Measurements from ENCODE around the gene PPT2. TPM values are rescaled to one million over a fixed set of nuclear protein-coding genes. Genes with fewer than 3 reads are reported as not detected.
A peak's percentile ranks its signal among the peaks of the same experiment; 100 is the strongest.

The PPT2 gene
- total and polyA plus RNA-seq, 2 of the 13 experiments (the other 11 are each of a cell fraction or from before 2014, with no cell fraction given): 39.2 to 61.8 TPM

DNA sequence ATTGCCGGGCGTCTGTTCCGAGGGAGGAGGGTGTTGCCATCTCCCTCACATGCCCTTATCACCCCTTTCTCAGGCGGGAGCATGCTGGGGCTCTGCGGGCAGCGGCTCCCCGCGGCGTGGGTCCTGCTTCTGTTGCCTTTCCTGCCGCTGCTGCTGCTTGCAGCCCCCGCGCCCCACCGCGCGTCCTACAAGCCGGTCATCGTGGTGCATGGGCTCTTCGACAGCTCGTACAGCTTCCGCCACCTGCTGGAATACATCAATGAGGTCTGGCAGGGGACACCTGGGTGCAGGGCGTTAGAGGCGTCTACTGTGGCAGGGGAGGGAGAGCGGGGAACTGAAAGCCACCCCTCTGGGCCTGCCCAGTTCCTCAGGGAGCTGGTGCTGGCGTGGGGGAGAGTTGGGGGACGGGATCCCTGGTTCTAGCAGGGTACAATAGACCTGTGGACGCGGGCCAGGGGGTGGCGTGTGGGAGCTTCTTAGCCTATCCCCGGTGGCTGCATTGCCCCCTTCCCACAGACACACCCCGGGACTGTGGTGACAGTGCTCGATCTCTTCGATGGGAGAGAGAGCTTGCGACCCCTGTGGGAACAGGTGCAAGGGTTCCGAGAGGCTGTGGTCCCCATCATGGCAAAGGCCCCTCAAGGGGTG lies 697 bp downstream of the PPT2 start (continued):
- TF ChIP-seq, protein P1, sequence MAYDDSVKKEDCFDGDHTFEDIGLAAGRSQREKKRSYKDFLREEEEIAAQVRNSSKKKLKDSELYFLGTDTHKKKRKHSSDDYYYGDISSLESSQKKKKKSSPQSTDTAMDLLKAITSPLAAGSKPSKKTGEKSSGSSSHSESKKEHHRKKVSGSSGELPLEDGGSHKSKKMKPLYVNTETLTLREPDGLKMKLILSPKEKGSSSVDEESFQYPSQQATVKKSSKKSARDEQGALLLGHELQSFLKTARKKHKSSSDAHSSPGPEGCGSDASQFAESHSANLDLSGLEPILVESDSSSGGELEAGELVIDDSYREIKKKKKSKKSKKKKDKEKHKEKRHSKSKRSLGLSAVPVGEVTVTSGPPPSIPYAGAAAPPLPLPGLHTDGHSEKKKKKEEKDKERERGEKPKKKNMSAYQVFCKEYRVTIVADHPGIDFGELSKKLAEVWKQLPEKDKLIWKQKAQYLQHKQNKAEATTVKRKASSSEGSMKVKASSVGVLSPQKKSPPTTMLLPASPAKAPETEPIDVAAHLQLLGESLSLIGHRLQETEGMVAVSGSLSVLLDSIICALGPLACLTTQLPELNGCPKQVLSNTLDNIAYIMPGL (CRISPR knock-in tag; IDR thresholded peaks at IDR 0.05; ENCODE audit: borderline replicate concordance in 1 of 2, low read depth in 1 of 2): peak; percentile 82 to 97

DNA sequence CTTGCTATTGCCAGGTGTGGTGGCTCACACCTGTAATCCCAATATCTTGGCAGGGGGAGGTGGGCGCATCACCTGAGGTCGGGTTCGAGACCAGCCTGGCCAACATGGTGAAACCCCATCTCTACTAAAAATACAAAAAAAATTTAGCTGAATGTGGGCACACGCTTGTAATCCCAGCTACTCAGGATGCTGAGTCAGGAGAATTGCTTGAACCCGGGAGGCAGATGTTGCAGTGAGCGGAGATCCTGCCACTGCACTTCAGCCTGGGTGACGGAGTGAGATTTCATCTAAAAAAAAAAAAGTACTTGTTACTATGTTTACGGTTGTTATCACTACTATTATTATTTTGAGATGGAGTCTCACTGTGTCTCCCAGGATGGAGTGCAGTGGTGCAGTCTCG lies 3.0 kb downstream of the PPT2 start:
- in situ Hi-C loops (cut with HindIII; ENCODE audit: extremely low pct_ligation_motif_present, low pct_unique_long_range_greater_than_20kb) (no loop called here), intact Hi-C loops (cut with micrococcal nuclease; ENCODE audit: unreplicated experiment) (no loop called here)
- no TSS peak for BruUV-seq (replicated peaks)
- no peak overlapping the region for H3K4me3 ChIP-seq (replicated peaks in 1 of 3; ENCODE audit: insufficient read depth in 1 of 3, low read depth in 2 of 3, low read length in 3 of 3)
- CTCF ChIA-PET (ENCODE audit: low intra/inter-chr PET ratio, low total read pairs): no interaction called here
- TF ChIP-seq REXO4 (CRISPR knock-in tag; IDR thresholded peaks at IDR 0.05; ENCODE audit: borderline replicate concordance) (no peak), MAFF (IDR thresholded peaks at IDR 0.05; ENCODE audit: low read depth, low read length) (peak; percentile 79), RELA (CRISPR knock-in tag; IDR thresholded peaks at IDR 0.05) (no peak), CREM (IDR thresholded peaks at IDR 0.05) (no peak), CREM (CRISPR knock-in tag; IDR thresholded peaks at IDR 0.05) (no peak), NFRKB (IDR thresholded peaks at IDR 0.05) (no peak), ZNF569 (CRISPR knock-in tag; IDR thresholded peaks at IDR 0.05; ENCODE audit: borderline replicate concordance) (no peak), MAFK (conservative IDR thresholded peaks at IDR 0.05 in 1 of 2, IDR thresholded peaks at IDR 0.05 in 1 of 2; ENCODE audit: low read length in 2 of 2) (peak; percentile 75 to 86), ZFP36 (IDR thresholded peaks at IDR 0.05; ENCODE audit: borderline replicate concordance, low read depth, low read length, partially characterized antibody) (no peak), ZNF660 (CRISPR knock-in tag; IDR thresholded peaks at IDR 0.05; ENCODE audit: borderline replicate concordance, low read depth) (no peak)
- H3K4me1 ChIP-seq (ENCODE audit: insufficient read depth, low read length): peaks cover 28% of the 10 kb centered on the region
- 94% methylated on average over 9 of the region's 9 CpGs for WGBS (ENCODE audit: low lambda C conversion rate)
- FAIRE-seq (no peak), ATAC-seq (no peak), DNase-seq (ENCODE audit: low spot score) (no peak)
- H3K27me3 ChIP-seq (ENCODE audit: control insufficient read depth in 1 of 2, insufficient read depth in 2 of 2, low read length in 2 of 2): no peaks in the 10 kb centered on the region; a peak in 1 of 5 replicates
- peaks cover 17% of the 10 kb centered on the region for H3K79me2 ChIP-seq (ENCODE audit: insufficient read depth, low read length)
- peaks cover 18 to 32% of the 10 kb centered on the region in 2 experiments for H3K36me3 ChIP-seq (replicated peaks in 1 of 2; ENCODE audit: control insufficient read depth in 1 of 2, insufficient read depth in 2 of 2, low read length in 2 of 2)
- H3K4me2 ChIP-seq (ENCODE audit: low read depth, low read length): no peak overlapping the region
- H3K27ac ChIP-seq (ENCODE audit: extremely low read length, insufficient read depth, low read length): no peak overlapping the region
- H3K9ac ChIP-seq (ENCODE audit: insufficient read depth, low read depth, low read length): no peak overlapping the region
- H2AFZ ChIP-seq (ENCODE audit: low read length): no peak overlapping the region
- POLR2A ChIA-PET: no interaction called here
- H3K9me3 ChIP-seq (ENCODE audit: low read length): no peaks in the 10 kb centered on the region
- no peaks in the 10 kb centered on the region for H4K20me1 ChIP-seq (ENCODE audit: insufficient read depth, low read length)
